Activated CD8-positive, alpha-beta memory T cell treated with anti-CD3 and anti-CD28 coated beads for 24 hours (primary cell): ENCODE measurements around the gene HCN4.
"Not testable (repeated sequence)": the region's sequence is repeated elsewhere in the genome, so short reads cannot be mapped to it uniquely, and the experiment has no call there.

Source experiments
- DNase-seq: peaks from one replicate; pipeline ENCODE4 v3.0.0-alpha.2; 2020

HCN4 gene

GRCh38 chr15:73323956-73324355 lies 44.8 kb downstream of the HCN4 start:
- DNase-seq: no peak

GRCh38 chr15:73323374-73323955 lies 45.3 kb downstream of the HCN4 start:
- no peak for DNase-seq

GRCh38 chr15:73322665-73323373 lies 45.9 kb downstream of the HCN4 start:
- no peak for DNase-seq

GRCh38 chr15:73321496-73322450 lies 47.0 kb downstream of the HCN4 start:
- no peak for DNase-seq

GRCh38 chr15:73320619-73321180 lies 48.1 kb downstream of the HCN4 start:
- no peak for DNase-seq

GRCh38 chr15:73319460-73320245 lies 49.1 kb downstream of the HCN4 start:
- no peak for DNase-seq

- DNase-seq: no peak
Measured at GRCh38 chr15:73318463-73319351, 50.1 kb downstream of the HCN4 start.

- DNase-seq: no peak
Measured at GRCh38 chr15:73317651-73318462, 50.9 kb downstream of the HCN4 start.

GRCh38 chr15:73313861-73314260 lies 54.9 kb downstream of the HCN4 start:
- DNase-seq: no peak

- DNase-seq: no peak
Measured at GRCh38 chr15:73308305-73308704, 60.5 kb downstream of the HCN4 start.

GRCh38 chr15:73305331-73306211 lies 63.2 kb downstream of the HCN4 start:
- DNase-seq: no peak

- DNase-seq: no peak
Measured at GRCh38 chr15:73303636-73304035, 65.1 kb downstream of the HCN4 start.

- DNase-seq: not testable (repeated sequence)
Measured at GRCh38 chr15:73300286-73300685, 68.5 kb downstream of the HCN4 start.

- no peak for DNase-seq
Measured at GRCh38 chr15:73298522-73299245, 70.1 kb downstream of the HCN4 start.

- no peak for DNase-seq
Measured at GRCh38 chr15:73296609-73297353, 72.0 kb downstream of the HCN4 start.

GRCh38 chr15:73295630-73296286 lies 73.0 kb downstream of the HCN4 start:
- DNase-seq: no peak

- no peak for DNase-seq
Measured at GRCh38 chr15:73293773-73294172, 75.0 kb downstream of the HCN4 start.
